Heart right ventricle (tissue), 16 donors: Measurements from ENCODE around the gene LAPTM5. TPM values are rescaled to one million over a fixed set of nuclear protein-coding genes. Genes with fewer than 3 reads are reported as not detected.

ENCODE experiments used
- ATAC-seq, 8 donors: fragments of 200-7000 bp; cut with Tn5 transposase; one replicate each; pipeline ENCODE4 v1.9.1; 2020; ENCODE audit warnings: mild to moderate bottlenecking in 8 of 8, moderate library complexity in 8 of 8, moderate number of reproducible peaks in 1 of 8
- DNase-seq, 2 donors: peaks; one replicate each; pipeline ENCODE4 v3.0.0-alpha.2; 2020
- H3K27ac ChIP-seq, 10 donors: fragments of 200-600 bp; sonication (generic) in 2 of 10; one replicate each; pipeline versions ENCODE4 v1.5.0 to v1.8.0; 2020 to 2022; ENCODE audit warnings: mild to moderate bottlenecking in 3 of 10
- H3K27me3 ChIP-seq, 7 donors: fragments of 200-600 bp; one replicate each; pipeline ENCODE4 v1.8.0; 2021 to 2022; ENCODE audit warnings: mild to moderate bottlenecking in 2 of 7
- H3K36me3 ChIP-seq, 9 donors: fragments of 200-600 bp; sonication (generic) in 1 of 9; one replicate each; pipeline versions ENCODE4 v1.5.0 to v1.8.0; 2020 to 2022; ENCODE audit warnings: mild to moderate bottlenecking in 2 of 9
- H3K4me1 ChIP-seq, 9 donors: fragments of 200-600 bp; sonication (generic) in 1 of 9; one replicate each; pipeline versions ENCODE4 v1.5.0 to v1.8.0; 2020 to 2022; ENCODE audit warnings: mild to moderate bottlenecking in 4 of 9
- H3K4me3 ChIP-seq, 10 donors: fragments of 200-600 bp; sonication (generic) in 2 of 10; one replicate each; pipeline versions ENCODE4 v1.5.0 to v1.8.0; 2020 to 2022; ENCODE audit warnings: mild to moderate bottlenecking in 7 of 10, moderate library complexity in 2 of 10
- H3K9me3 ChIP-seq, 11 donors: fragments of 200-600 bp in 10 of 11; sonication (generic) in 2 of 11; one replicate each; pipeline versions ENCODE4 v1.5.0 to v1.8.0; 2013 to 2022; ENCODE audit warnings: mild to moderate bottlenecking in 2 of 11, control low read depth in 1 of 11, moderate library complexity in 1 of 11
- WGBS, 2 donors: extraction: QIAGEN DNeasy Blood & Tissue Kit; methylation state at CpG; one replicate each; pipeline ENCODE4 v1.1.7; 2013; ENCODE audit warnings: inconsistent platforms in 1 of 2; 5-methylcytosine and 5-hydroxymethylcytosine counted together
- intact Hi-C, 10 donors: fragments of 100-400 bp; cut with DNase I; formaldehyde crosslinking; loops; one replicate each; pipeline versions ENCODE4 v1.11.1 to v1.14.2; 2022
- polyA plus RNA-seq, 2 donors: library from polyadenylated mRNA; stranded (reverse); fragments of 200-250 nt; gene quantifications; one replicate each; pipeline ENCODE4 v1.2.3, GENCODE V29; 2013
- total RNA-seq, 10 donors: library from RNA; stranded (reverse); fragmentation: NEBNext Ultra II Directional in 3 of 10; extraction: Animal tissue kit (Norgen Biotek cat#: 25700) in 3 of 10; gene quantifications; one replicate each; pipeline versions ENCODE4 v1.2.1 to v1.2.4, GENCODE V29; 2021 to 2023
- TF ChIP-seq, protein P1 (sequence below), 9 donors: fragments of 200-600 bp; sonication (generic) in 2 of 9; IDR thresholded peaks; one replicate each; pipeline versions ENCODE4 v1.5.0 to v1.8.0; 2021 to 2022; ENCODE audit warnings: antibody characterized with exemption in 9 of 9, mild to moderate bottlenecking in 5 of 9, moderate library complexity in 1 of 9
- donor health status: Arrhythmogenic right ventricular cardiomyopathy.
- donor health status: ischemic (EF 13 %, LVEDD 7.1; RV severe dilation, severe dysfunction).
- donor health status: healthy with polysubstance abuse.
- donor health status: DM: no; HTN: yes; CAD: no.
- donor health status: DM: no; HTN: no; CAD: no.
- donor health status: ischemic (EF 25% LVEDD 6.9; RV normal size, moderate dysfunction).
- donor health status: ischemic (EF 25% LVEDD 5.7; RV mildly dilated, moderate dysfunction).
- donor health status: healthy.
- donor health status: DM: yes; HTN: yes; CAD: no.
- donor health status: Ischemic cardiomyopathy.
- donor health status: ischemic (EF 35%, LVEDD 5.7; RV mildly dilated, moderate dysfunction).
- donor health status: nonischemic (EF 11% LVEDD 7.7; RV severe dilation, severe dysfunction).
- donor health status: DM: yes; HTN: yes; CAD: no.
- donor health status: PGD.
- donor health status: ischemic (EF 29% LVEDD 5.4; RV normal size, mild dysfunction).
- donor health status: nonischemic (EF 23%, LVEDD 6.1; RV moderate dilation, normal function).

LAPTM5 gene
- total and polyA plus RNA-seq, 12 donors = 5.9 to 114 (median 13.9) TPM

DNA sequence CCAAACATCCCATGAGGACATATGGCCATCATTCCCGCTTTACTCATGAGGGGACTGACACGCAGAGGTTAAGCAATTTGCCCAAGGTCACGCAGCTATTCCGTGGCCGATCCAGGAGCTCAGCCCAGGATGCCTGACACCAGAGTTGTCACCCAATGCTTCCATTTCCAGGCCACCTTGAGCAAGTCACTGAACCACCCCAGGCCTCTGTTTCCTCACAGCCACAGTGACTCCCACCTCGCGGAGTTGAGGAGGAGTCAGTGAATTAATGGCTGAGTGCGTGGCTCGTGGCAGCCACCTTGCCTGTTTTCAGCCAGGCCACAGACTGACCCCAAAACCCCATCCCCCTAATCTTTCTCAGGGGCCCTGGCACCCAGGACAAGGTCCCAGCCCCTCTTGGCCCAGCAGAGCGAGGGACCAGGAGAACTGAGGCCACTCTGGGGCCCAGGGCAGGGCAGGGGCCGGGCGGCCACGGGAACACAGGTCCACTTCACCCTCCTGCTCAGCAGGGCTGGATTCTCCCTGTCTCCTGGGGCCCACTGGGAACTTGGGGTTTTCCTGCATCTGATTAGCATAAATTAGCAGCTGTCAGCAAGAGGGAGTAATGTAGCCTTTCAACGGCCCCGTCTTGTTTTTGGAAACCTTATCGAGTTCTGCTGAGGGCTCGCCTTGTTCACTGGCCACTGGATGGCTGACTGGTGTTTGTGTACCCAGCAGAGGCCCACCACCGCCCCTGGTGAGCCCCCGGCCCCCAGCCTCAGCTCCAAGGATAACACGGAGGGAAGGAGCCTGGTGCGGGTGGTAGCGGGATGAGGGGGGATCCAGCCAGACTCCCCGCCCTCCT lies 19.7 kb upstream of the LAPTM5 start:
- H3K36me3 ChIP-seq = no peaks in the 10 kb centered on the region
- peaks cover 0 to 14% (median 0%) of the 10 kb centered on the region in 7 donors for H3K27me3 ChIP-seq
- H3K27ac ChIP-seq = no peak overlapping the region
- no peaks in the 10 kb centered on the region for H3K9me3 ChIP-seq
- whole genome bisulfite sequencing, 2 donors = 89 to 90% methylated on average over 23 of the region's 23 CpGs
- DNase-seq (no peak), ATAC-seq (no peak)
- intact Hi-C loops = no loop called here
- TF ChIP-seq, protein P1, sequence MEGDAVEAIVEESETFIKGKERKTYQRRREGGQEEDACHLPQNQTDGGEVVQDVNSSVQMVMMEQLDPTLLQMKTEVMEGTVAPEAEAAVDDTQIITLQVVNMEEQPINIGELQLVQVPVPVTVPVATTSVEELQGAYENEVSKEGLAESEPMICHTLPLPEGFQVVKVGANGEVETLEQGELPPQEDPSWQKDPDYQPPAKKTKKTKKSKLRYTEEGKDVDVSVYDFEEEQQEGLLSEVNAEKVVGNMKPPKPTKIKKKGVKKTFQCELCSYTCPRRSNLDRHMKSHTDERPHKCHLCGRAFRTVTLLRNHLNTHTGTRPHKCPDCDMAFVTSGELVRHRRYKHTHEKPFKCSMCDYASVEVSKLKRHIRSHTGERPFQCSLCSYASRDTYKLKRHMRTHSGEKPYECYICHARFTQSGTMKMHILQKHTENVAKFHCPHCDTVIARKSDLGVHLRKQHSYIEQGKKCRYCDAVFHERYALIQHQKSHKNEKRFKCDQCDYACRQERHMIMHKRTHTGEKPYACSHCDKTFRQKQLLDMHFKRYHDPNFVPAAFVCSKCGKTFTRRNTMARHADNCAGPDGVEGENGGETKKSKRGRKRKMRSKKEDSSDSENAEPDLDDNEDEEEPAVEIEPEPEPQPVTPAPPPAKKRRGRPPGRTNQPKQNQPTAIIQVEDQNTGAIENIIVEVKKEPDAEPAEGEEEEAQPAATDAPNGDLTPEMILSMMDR (IDR thresholded peaks at IDR 0.05) = no peak
- H3K4me3 ChIP-seq = no peak overlapping the region
- peaks cover 0 to 28% (median 0%) of the 10 kb centered on the region in 9 donors for H3K4me1 ChIP-seq

DNA sequence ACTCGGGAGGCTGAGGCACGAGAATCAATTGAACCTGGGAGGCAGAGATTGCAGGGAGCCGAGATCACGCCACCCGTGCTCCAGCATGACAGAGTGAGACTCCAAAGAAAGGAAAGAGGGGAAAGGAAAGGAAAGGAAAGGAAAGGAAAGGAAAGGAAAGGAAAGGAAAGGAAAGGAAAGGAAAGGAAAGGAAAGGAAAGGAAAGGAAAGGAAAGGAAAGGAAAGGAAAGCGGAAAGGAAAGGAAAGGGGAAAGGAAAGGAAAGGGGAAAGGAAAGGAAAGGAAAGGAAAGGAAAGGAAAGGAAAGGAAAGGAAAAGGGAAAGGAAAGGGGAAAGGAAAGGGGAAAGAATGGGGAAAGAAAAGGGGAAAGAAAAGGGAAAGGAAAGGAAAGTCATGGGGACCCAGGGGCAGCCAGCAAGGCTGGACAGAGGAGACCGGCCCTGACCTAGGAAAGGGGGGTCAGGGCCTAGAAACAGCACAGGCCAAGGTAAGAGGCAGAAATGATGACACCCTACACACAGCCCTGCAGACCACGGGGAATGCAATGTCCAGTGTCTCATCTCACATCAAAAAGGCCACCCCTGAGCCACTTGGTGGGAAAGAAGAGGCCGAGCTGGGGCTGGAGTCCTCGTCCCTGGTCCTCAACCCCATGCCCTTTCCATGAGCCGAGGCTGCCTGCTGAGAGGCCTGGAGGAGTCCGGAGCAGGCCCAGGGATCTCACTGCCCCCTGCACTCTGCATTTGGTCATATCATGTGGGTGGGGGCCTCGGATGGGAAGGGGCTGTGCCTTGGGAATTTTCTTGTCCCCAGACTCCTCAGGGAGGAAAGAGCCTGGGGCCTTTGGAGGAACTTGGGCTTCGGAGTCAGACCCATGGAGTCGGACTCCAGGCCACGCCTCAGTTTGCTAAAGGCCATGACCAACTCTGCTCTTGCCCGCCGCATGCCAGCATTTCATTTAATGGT lies 18.8 kb upstream of the LAPTM5 start:
- ATAC-seq (no peak), DNase-seq (no peak)
- intact Hi-C loops = no loop called here
- Histone ChIP-seq H3K9me3 (no peaks in the 10 kb centered on the region), H3K4me1 (peaks cover 0 to 24% (median 0%) of the 10 kb centered on the region in 9 donors), H3K36me3 (no peaks in the 10 kb centered on the region), H3K4me3 (no peak overlapping the region), H3K27ac (no peak overlapping the region), H3K27me3 (peaks cover 0 to 7% (median 0%) of the 10 kb centered on the region in 7 donors)
- TF ChIP-seq, protein P1 (IDR thresholded peaks at IDR 0.05) = no peak
- 92 to 94% methylated on average over 18 of the region's 18 CpGs for WGBS, 2 donors

DNA sequence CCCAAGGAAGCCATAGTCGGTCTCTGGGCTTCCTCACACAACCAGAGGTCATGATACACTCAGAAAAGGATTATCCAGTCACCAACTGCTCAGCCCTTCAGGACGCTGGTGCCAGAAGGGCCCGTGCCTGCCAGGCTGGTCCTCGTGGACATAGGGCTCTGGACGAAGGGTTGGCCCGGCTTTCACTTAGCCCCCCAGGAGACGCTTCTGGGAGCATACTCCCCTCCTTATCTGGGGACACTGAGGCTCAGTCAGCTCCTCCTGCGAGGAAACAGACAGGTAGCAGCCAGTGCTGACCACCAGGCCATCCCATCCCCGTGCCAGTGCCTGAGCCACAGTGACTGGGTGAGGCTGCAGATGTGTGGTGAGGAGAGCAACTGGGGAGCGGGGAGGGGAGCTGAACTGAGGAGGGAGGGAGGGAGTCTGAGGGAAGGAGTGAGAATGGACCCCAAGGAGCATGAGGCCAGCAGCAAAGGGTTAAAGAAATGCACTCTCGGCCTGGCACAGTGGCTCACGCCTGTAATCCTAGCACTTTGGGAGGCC lies 17.9 kb upstream of the LAPTM5 start:
- ATAC-seq (no peak), DNase-seq (no peak)
- no peaks in the 10 kb centered on the region for H3K9me3 ChIP-seq
- 86 to 87% methylated on average over 12 of the region's 12 CpGs for WGBS, 2 donors
- TF ChIP-seq, protein P1 (IDR thresholded peaks at IDR 0.05) = no peak
- peaks cover 0 to 19% (median 0%) of the 10 kb centered on the region in 9 donors for H3K4me1 ChIP-seq
- no peaks in the 10 kb centered on the region for H3K27me3 ChIP-seq
- no peak overlapping the region for H3K4me3 ChIP-seq
- no peaks in the 10 kb centered on the region for H3K36me3 ChIP-seq
- intact Hi-C loops = no loop called here
- no peak overlapping the region for H3K27ac ChIP-seq
